ENCODE measurements around the gene MRPS26.
A peak's percentile ranks its signal among the peaks of the same experiment; 100 is the strongest.

Gene MRPS26

DNA sequence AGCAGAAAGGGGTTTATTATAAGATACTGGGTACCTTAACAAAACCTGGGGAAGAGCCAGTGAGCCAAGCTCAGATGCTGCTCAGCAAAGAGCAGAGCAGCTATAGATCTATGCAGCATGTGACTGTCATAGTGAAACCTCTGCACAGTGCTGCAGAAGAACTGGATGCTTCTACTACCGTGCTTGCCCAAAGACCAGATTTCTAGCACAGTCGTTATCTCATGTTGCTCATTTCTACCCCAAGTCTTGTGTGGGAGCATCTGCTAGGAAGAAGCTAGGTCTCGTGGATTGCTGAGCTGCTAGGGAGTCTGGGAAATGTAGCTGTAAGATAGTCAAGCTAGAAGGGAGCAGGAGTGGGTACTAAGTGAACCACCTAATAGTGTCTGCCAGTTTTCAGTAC, 34.1 kb upstream of the MRPS26 start:
- peak; percentile 27; the same call in 1 of the 3 replicates for ATAC-seq
- TF ChIP-seq TOX (CRISPR knock-in tag; IDR thresholded peaks at IDR 0.05; ENCODE audit: borderline replicate concordance), result no peak
- TF ChIP-seq, protein P1, sequence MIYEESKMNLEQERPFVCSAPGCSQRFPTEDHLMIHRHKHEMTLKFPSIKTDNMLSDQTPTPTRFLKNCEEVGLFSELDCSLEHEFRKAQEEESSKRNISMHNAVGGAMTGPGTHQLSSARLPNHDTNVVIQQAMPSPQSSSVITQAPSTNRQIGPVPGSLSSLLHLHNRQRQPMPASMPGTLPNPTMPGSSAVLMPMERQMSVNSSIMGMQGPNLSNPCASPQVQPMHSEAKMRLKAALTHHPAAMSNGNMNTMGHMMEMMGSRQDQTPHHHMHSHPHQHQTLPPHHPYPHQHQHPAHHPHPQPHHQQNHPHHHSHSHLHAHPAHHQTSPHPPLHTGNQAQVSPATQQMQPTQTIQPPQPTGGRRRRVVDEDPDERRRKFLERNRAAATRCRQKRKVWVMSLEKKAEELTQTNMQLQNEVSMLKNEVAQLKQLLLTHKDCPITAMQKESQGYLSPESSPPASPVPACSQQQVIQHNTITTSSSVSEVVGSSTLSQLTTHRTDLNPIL (CRISPR knock-in tag; IDR thresholded peaks at IDR 0.05; ENCODE audit: low read depth), result no peak
- no peak for TF ChIP-seq CSDC2 (CRISPR knock-in tag; IDR thresholded peaks at IDR 0.05)

DNA sequence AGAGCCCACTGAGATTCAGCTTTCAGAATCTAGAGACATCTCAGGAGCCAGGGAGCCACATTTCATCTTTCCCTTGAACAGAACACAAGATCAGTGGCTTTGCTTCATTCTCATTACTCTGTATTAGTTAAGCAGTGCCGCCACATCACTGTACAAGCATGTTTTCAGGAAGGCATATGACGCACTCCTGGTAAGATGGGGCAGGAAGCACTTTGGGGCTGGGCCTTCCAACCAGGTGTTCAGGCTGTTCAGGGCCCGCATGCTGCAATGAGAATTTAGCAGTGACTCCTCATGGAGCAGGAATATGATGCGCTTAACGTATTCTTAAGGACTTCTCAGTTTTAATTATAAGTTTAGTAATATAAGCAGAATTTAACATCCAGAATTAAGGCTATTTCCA, 32.1 kb upstream of the MRPS26 start:
- ATAC-seq, result no peak
- TF ChIP-seq TOX (CRISPR knock-in tag; IDR thresholded peaks at IDR 0.05; ENCODE audit: borderline replicate concordance), result no peak
- TF ChIP-seq BACH2 (CRISPR knock-in tag; IDR thresholded peaks at IDR 0.05; ENCODE audit: borderline replicate concordance), result no peak
- TF ChIP-seq PPARA (CRISPR knock-in tag; IDR thresholded peaks at IDR 0.05; ENCODE audit: borderline replicate concordance), result no peak
- TF ChIP-seq GLIS3 (CRISPR knock-in tag; IDR thresholded peaks at IDR 0.05), result no peak
- TF ChIP-seq, protein P2, sequence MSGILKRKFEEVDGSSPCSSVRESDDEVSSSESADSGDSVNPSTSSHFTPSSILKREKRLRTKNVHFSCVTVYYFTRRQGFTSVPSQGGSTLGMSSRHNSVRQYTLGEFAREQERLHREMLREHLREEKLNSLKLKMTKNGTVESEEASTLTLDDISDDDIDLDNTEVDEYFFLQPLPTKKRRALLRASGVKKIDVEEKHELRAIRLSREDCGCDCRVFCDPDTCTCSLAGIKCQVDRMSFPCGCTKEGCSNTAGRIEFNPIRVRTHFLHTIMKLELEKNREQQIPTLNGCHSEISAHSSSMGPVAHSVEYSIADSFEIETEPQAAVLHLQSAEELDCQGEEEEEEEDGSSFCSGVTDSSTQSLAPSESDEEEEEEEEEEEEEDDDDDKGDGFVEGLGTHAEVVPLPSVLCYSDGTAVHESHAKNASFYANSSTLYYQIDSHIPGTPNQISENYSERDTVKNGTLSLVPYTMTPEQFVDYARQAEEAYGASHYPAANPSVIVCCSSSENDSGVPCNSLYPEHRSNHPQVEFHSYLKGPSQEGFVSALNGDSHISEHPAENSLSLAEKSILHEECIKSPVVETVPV (CRISPR knock-in tag; IDR thresholded peaks at IDR 0.05), result no peak
- no peak for TF ChIP-seq ZNF565 (CRISPR knock-in tag; conservative IDR thresholded peaks at IDR 0.05; ENCODE audit: low read depth)
- no peak for TF ChIP-seq SNAI2 (CRISPR knock-in tag; IDR thresholded peaks at IDR 0.05)
- TF ChIP-seq ZFP30 (CRISPR knock-in tag; IDR thresholded peaks at IDR 0.05), result no peak
- no peak for TF ChIP-seq OSR1 (CRISPR knock-in tag; IDR thresholded peaks at IDR 0.05)
- TF ChIP-seq ZNF8 (CRISPR knock-in tag; IDR thresholded peaks at IDR 0.05), result no peak
- TF ChIP-seq ISL1 (CRISPR knock-in tag; IDR thresholded peaks at IDR 0.05), result no peak
- TF ChIP-seq RARB (CRISPR knock-in tag; IDR thresholded peaks at IDR 0.05), result no peak
- TF ChIP-seq, protein P1 (CRISPR knock-in tag; IDR thresholded peaks at IDR 0.05; ENCODE audit: low read depth), result no peak
- no peak for TF ChIP-seq ARNTL (CRISPR knock-in tag; IDR thresholded peaks at IDR 0.05; ENCODE audit: borderline replicate concordance, low read depth)
- TF ChIP-seq ZC3H10 (CRISPR knock-in tag; IDR thresholded peaks at IDR 0.05), result no peak
- TF ChIP-seq, protein P3, sequence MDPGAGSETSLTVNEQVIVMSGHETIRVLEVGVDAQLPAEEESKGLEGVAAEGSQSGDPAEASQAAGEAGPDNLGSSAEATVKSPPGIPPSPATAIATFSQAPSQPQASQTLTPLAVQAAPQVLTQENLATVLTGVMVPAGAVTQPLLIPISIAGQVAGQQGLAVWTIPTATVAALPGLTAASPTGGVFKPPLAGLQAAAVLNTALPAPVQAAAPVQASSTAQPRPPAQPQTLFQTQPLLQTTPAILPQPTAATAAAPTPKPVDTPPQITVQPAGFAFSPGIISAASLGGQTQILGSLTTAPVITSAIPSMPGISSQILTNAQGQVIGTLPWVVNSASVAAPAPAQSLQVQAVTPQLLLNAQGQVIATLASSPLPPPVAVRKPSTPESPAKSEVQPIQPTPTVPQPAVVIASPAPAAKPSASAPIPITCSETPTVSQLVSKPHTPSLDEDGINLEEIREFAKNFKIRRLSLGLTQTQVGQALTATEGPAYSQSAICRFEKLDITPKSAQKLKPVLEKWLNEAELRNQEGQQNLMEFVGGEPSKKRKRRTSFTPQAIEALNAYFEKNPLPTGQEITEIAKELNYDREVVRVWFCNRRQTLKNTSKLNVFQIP (CRISPR knock-in tag; IDR thresholded peaks at IDR 0.05; ENCODE audit: borderline replicate concordance, low read depth), result no peak
- no peak for TF ChIP-seq ZNF70 (CRISPR knock-in tag; IDR thresholded peaks at IDR 0.05)
- no peak for TF ChIP-seq ESRRG (CRISPR knock-in tag; IDR thresholded peaks at IDR 0.05)
- TF ChIP-seq, protein P4, sequence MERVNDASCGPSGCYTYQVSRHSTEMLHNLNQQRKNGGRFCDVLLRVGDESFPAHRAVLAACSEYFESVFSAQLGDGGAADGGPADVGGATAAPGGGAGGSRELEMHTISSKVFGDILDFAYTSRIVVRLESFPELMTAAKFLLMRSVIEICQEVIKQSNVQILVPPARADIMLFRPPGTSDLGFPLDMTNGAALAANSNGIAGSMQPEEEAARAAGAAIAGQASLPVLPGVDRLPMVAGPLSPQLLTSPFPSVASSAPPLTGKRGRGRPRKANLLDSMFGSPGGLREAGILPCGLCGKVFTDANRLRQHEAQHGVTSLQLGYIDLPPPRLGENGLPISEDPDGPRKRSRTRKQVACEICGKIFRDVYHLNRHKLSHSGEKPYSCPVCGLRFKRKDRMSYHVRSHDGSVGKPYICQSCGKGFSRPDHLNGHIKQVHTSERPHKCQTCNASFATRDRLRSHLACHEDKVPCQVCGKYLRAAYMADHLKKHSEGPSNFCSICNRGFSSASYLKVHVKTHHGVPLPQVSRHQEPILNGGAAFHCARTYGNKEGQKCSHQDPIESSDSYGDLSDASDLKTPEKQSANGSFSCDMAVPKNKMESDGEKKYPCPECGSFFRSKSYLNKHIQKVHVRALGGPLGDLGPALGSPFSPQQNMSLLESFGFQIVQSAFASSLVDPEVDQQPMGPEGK (CRISPR knock-in tag; IDR thresholded peaks at IDR 0.05; ENCODE audit: borderline replicate concordance), result no peak
- no peak for TF ChIP-seq ZFP3 (CRISPR knock-in tag; IDR thresholded peaks at IDR 0.05)

DNA sequence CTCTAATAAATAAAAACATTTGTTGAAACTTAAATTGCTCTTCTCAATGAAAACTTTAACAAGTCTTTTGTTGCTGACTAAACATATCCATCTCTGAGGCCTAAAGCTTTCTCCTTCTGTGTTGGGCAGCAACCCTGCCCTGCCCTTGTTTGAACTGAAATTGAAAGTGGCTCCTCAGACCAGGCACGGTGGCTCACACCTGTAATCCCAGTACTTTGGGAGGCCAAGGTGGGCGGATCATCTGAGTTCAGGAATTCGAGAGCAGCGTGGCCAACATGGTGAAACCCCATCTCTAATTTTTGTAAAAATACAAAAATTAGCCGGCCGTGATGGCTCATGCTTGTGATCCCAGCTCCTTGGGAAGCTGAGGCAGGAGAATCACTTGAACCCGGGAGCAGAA, 31.7 kb upstream of the MRPS26 start:
- TF ChIP-seq ISL1 (CRISPR knock-in tag; IDR thresholded peaks at IDR 0.05), result no peak
- no peak for TF ChIP-seq CSDC2 (CRISPR knock-in tag; IDR thresholded peaks at IDR 0.05)
- TF ChIP-seq, protein P4 (CRISPR knock-in tag; IDR thresholded peaks at IDR 0.05; ENCODE audit: borderline replicate concordance), result no peak
- TF ChIP-seq ZNF565 (CRISPR knock-in tag; conservative IDR thresholded peaks at IDR 0.05; ENCODE audit: low read depth), result no peak
- TF ChIP-seq GLIS3 (CRISPR knock-in tag; IDR thresholded peaks at IDR 0.05), result no peak
- no peak for TF ChIP-seq ESRRG (CRISPR knock-in tag; IDR thresholded peaks at IDR 0.05)
- TF ChIP-seq, protein P2 (CRISPR knock-in tag; IDR thresholded peaks at IDR 0.05), result no peak
- no peak for TF ChIP-seq PPARA (CRISPR knock-in tag; IDR thresholded peaks at IDR 0.05; ENCODE audit: borderline replicate concordance)
- TF ChIP-seq, protein P5, sequence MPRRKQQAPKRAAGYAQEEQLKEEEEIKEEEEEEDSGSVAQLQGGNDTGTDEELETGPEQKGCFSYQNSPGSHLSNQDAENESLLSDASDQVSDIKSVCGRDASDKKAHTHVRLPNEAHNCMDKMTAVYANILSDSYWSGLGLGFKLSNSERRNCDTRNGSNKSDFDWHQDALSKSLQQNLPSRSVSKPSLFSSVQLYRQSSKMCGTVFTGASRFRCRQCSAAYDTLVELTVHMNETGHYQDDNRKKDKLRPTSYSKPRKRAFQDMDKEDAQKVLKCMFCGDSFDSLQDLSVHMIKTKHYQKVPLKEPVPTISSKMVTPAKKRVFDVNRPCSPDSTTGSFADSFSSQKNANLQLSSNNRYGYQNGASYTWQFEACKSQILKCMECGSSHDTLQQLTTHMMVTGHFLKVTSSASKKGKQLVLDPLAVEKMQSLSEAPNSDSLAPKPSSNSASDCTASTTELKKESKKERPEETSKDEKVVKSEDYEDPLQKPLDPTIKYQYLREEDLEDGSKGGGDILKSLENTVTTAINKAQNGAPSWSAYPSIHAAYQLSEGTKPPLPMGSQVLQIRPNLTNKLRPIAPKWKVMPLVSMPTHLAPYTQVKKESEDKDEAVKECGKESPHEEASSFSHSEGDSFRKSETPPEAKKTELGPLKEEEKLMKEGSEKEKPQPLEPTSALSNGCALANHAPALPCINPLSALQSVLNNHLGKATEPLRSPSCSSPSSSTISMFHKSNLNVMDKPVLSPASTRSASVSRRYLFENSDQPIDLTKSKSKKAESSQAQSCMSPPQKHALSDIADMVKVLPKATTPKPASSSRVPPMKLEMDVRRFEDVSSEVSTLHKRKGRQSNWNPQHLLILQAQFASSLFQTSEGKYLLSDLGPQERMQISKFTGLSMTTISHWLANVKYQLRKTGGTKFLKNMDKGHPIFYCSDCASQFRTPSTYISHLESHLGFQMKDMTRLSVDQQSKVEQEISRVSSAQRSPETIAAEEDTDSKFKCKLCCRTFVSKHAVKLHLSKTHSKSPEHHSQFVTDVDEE (CRISPR knock-in tag; IDR thresholded peaks at IDR 0.05), result no peak
- no peak for TF ChIP-seq SNAI2 (CRISPR knock-in tag; IDR thresholded peaks at IDR 0.05)
- no peak for TF ChIP-seq ZFP3 (CRISPR knock-in tag; IDR thresholded peaks at IDR 0.05)
- TF ChIP-seq ZNF70 (CRISPR knock-in tag; IDR thresholded peaks at IDR 0.05), result no peak
- TF ChIP-seq OSR1 (CRISPR knock-in tag; IDR thresholded peaks at IDR 0.05), result no peak
- TF ChIP-seq ZFP30 (CRISPR knock-in tag; IDR thresholded peaks at IDR 0.05), result no peak
- ATAC-seq, result no peak
